IMR-90 (cell line): ENCODE data around the gene MATK. TPM values are rescaled to one million over a fixed set of nuclear protein-coding genes. Genes with fewer than 3 reads are reported as not detected.

Experiments used
- ATAC-seq: fragments of 200-7000 bp; cut with Tn5 transposase; 2 replicates; pipeline ENCODE4 v1.9.1; 2020; ENCODE audit warnings: low read depth, mild to moderate bottlenecking, moderate library complexity
- BruUV-seq: library from RNA; stranded (reverse); fragments of 400-500 nt; replicated peaks from 2 replicates; lab custom pipeline; 2021; lab: Mats Ljungman, UMichigan
- CTCF ChIA-PET: fragments of 300-600 bp; formaldehyde crosslinking; extraction: SDS; loops from one replicate; lab custom pipeline; 2021; ENCODE audit warnings: antibody characterized with exemption; lab: Yijun Ruan, JAX
- POLR2A ChIA-PET: fragments of 300-600 bp; sonication (Branson Sonifier 250); formaldehyde crosslinking; loops from one replicate; lab custom pipeline; 2022; ENCODE audit warnings: antibody characterized with exemption; ENCODE audit not compliant: unreplicated experiment; lab: Charles Lee
- DNase-seq: peaks from one replicate; pipeline ENCODE4 v3.0.0; 2013
- H2AFZ ChIP-seq: replicated peaks from 2 replicates; pipeline ENCODE3; 2013; ENCODE audit warnings: low read length, mild to moderate bottlenecking; ENCODE audit not compliant: poor library complexity
- H2AK5ac ChIP-seq: 2 replicates; pipeline ENCODE4 v1.6.1; 2013; ENCODE audit warnings: low read depth, low read length, inconsistent platforms
- H2AK9ac ChIP-seq: replicated peaks from 2 replicates; pipeline ENCODE3; 2013; ENCODE audit warnings: mild to moderate bottlenecking, low read depth, low read length, moderate library complexity; ENCODE audit not compliant: poor library complexity
- H2BK120ac ChIP-seq: 2 replicates; pipeline ENCODE4 v1.6.1; 2013; ENCODE audit warnings: low read depth, low read length, inconsistent platforms
- H2BK15ac ChIP-seq: 3 replicates; pipeline ENCODE4 v1.6.1; 2013; ENCODE audit warnings: low read depth, low read length, inconsistent platforms
- H2BK20ac ChIP-seq: 2 replicates; pipeline ENCODE4 v1.6.1; 2013; ENCODE audit warnings: low read depth, mild to moderate bottlenecking, inconsistent platforms, low read length, moderate library complexity
- H2BK5ac ChIP-seq: 2 replicates; pipeline ENCODE4 v1.6.1; 2013; ENCODE audit warnings: mild to moderate bottlenecking, low read depth, low read length, inconsistent platforms; ENCODE audit not compliant: poor library complexity, severe bottlenecking
- H3K14ac ChIP-seq: replicated peaks from 2 replicates; pipeline ENCODE4 v1.6.1; 2013; ENCODE audit warnings: low read depth, low read length, inconsistent platforms
- H3K18ac ChIP-seq: 2 replicates; pipeline ENCODE4 v1.6.1; 2013; ENCODE audit warnings: low read depth, low read length, control low read depth
- H3K23ac ChIP-seq: 2 replicates; pipeline ENCODE4 v1.6.1; 2013; ENCODE audit warnings: low read depth, low read length, inconsistent platforms
- H3K27ac ChIP-seq: 2 replicates; pipeline ENCODE4 v1.5.1; 2013; ENCODE audit warnings: mild to moderate bottlenecking, control low read depth, low read length; ENCODE audit not compliant: insufficient read depth
- H3K27me3 ChIP-seq: 2 replicates; pipeline ENCODE4 v1.6.1; 2013; ENCODE audit warnings: low read length; ENCODE audit not compliant: control insufficient read depth, insufficient read depth
- H3K36me3 ChIP-seq: 2 replicates; pipeline ENCODE4 v1.6.1; 2013; ENCODE audit warnings: low read length, mixed read lengths; ENCODE audit not compliant: control insufficient read depth, insufficient read depth
- H3K4ac ChIP-seq: 2 replicates; pipeline ENCODE4 v1.6.1; 2013; ENCODE audit warnings: low read depth, low read length, inconsistent platforms
- H3K4me1 ChIP-seq: 2 replicates; pipeline ENCODE4 v1.6.1; 2013; ENCODE audit warnings: low read length, mixed read lengths; ENCODE audit not compliant: control insufficient read depth, insufficient read depth
- H3K4me2 ChIP-seq: 2 replicates; pipeline ENCODE4 v1.6.1; 2013; ENCODE audit warnings: low read depth, mild to moderate bottlenecking, control low read depth, low read length, moderate library complexity
- H3K4me3 ChIP-seq: 2 replicates; pipeline ENCODE4 v1.5.1; 2013; ENCODE audit warnings: low read depth, mild to moderate bottlenecking, control low read depth, low read length, moderate library complexity; ENCODE audit not compliant: insufficient read depth
- H3K56ac ChIP-seq: 2 replicates; pipeline ENCODE4 v1.6.1; 2013; ENCODE audit warnings: low read length, inconsistent platforms; ENCODE audit not compliant: insufficient read depth; ENCODE audit errors: extremely low read depth
- H3K79me1 ChIP-seq, 2 experiments: 2 replicates each; pipeline ENCODE4 v1.6.1; 2013; ENCODE audit warnings: low read length in 2 of 2, inconsistent platforms in 1 of 2, low read depth in 1 of 2
- H3K9ac ChIP-seq: 2 replicates; pipeline ENCODE4 v1.6.1; 2013; ENCODE audit warnings: low read depth, low read length, control low read depth
- H3K9me1 ChIP-seq: 2 replicates; pipeline ENCODE4 v1.6.1; 2013; ENCODE audit warnings: low read length, inconsistent platforms; ENCODE audit not compliant: insufficient read depth
- H3K9me3 ChIP-seq: 2 replicates; pipeline ENCODE4 v1.6.1; 2013; ENCODE audit warnings: low read length; ENCODE audit not compliant: control insufficient read depth, insufficient read depth
- H4K20me1 ChIP-seq: 2 replicates; pipeline ENCODE4 v1.6.1; 2013; ENCODE audit warnings: low read length, inconsistent platforms; ENCODE audit not compliant: insufficient read depth
- H4K5ac ChIP-seq: 2 replicates; pipeline ENCODE4 v1.6.1; 2013; ENCODE audit warnings: mild to moderate bottlenecking, low read depth, low read length, control low read depth
- H4K8ac ChIP-seq, 2 experiments: 2 replicates each; pipeline ENCODE4 v1.6.1; 2013; ENCODE audit warnings: low read depth in 2 of 2, low read length in 2 of 2, control low read depth in 1 of 2, inconsistent platforms in 1 of 2
- H4K91ac ChIP-seq: 2 replicates; pipeline ENCODE4 v1.6.1; 2013; ENCODE audit warnings: low read depth, low read length, inconsistent platforms; ENCODE audit not compliant: insufficient read depth
- BHLHE40 ChIP-seq: fragments of 150-350 bp; IDR thresholded peaks from 2 replicates; pipeline ENCODE4 v1.6.1; 2016; ENCODE audit warnings: mild to moderate bottlenecking, low read depth, low read length
- CEBPB ChIP-seq: IDR thresholded peaks from 2 replicates; pipeline ENCODE4 v1.6.1; 2012; ENCODE audit warnings: low read depth, low read length, improper control_type of control experiment
- CHD1 ChIP-seq: IDR thresholded peaks from 2 replicates; pipeline ENCODE4 v1.6.1; 2012; ENCODE audit warnings: low read depth, low read length, improper control_type of control experiment
- FOS ChIP-seq: fragments of 150-350 bp; IDR thresholded peaks from 2 replicates; pipeline ENCODE4 v1.6.1; 2016; ENCODE audit warnings: low read depth, low read length
- MAFK ChIP-seq: IDR thresholded peaks from 2 replicates; pipeline ENCODE4 v1.6.1; 2012; ENCODE audit warnings: low read depth, low read length, improper control_type of control experiment
- MAZ ChIP-seq: IDR thresholded peaks from 2 replicates; pipeline ENCODE4 v1.6.1; 2012; ENCODE audit warnings: low read depth, mild to moderate bottlenecking, low read length, improper control_type of control experiment, moderate library complexity, borderline replicate concordance
- MXI1 ChIP-seq: IDR thresholded peaks from 2 replicates; pipeline ENCODE4 v1.6.1; 2012; ENCODE audit warnings: low read depth, mild to moderate bottlenecking, low read length, moderate library complexity, borderline replicate concordance
- NFE2L2 ChIP-seq: fragments of 150-350 bp; IDR thresholded peaks from 2 replicates; pipeline ENCODE4 v1.6.1; 2016; ENCODE audit warnings: low read depth, mild to moderate bottlenecking, low read length
- POLR2A ChIP-seq: IDR thresholded peaks from 2 replicates; pipeline ENCODE4 v1.6.1; 2012; ENCODE audit warnings: mild to moderate bottlenecking, low read depth, low read length
- RAD21 ChIP-seq: IDR thresholded peaks from 2 replicates; pipeline ENCODE4 v1.6.1; 2012; ENCODE audit warnings: low read length, improper control_type of control experiment
- RFX5 ChIP-seq: IDR thresholded peaks from 2 replicates; pipeline ENCODE4 v1.8.0; 2012; ENCODE audit warnings: low read depth, mild to moderate bottlenecking, low read length, moderate library complexity
- SMC3 ChIP-seq: fragments of 150-350 bp; IDR thresholded peaks from 2 replicates; pipeline ENCODE4 v1.6.1; 2016; ENCODE audit warnings: low read depth, mild to moderate bottlenecking, antibody characterized with exemption, low read length, moderate library complexity
- WGBS, 2 experiments: methylation state at CpG; one replicate each; pipeline versions ENCODE4 v1.1.5 to v1.1.7; 2013; ENCODE audit warnings: missing lambda C conversion rate in 2 of 2; ENCODE audit not compliant: insufficient read length in 1 of 2; ENCODE audit errors: extremely low coverage in 2 of 2; 5-methylcytosine and 5-hydroxymethylcytosine counted together
- dilution Hi-C: fragments of 300-500 bp; cut with HindIII; formaldehyde crosslinking; loops from one replicate; pipeline ENCODE4 v1.14.3; 2018; ENCODE audit warnings: low sequenced_read_pairs; ENCODE audit not compliant: unreplicated experiment
- in situ Hi-C: fragments of 300-500 bp; cut with MboI; formaldehyde crosslinking; loops from 3 replicates; pipeline ENCODE4 v1.14.3; 2019; ENCODE audit warnings: low sequenced_read_pairs, inconsistent platforms, mixed read lengths
- intact Hi-C: fragments of 100-400 bp; cut with micrococcal nuclease; formaldehyde crosslinking; loops from 2 replicates; pipeline ENCODE4 v1.10.0; 2022
- polyA plus RNA-seq, 3 experiments: library from polyadenylated mRNA; depleted of rRNA; stranded (reverse); fragments of >200 nt; gene quantifications; 2 replicates each; pipeline ENCODE4 v1.2.3, GENCODE V29; 2012; ENCODE audit warnings: low replicate concordance in 1 of 3
- total RNA-seq: library from RNA; depleted of rRNA; stranded (reverse); fragments of >200 nt; gene quantifications from 2 replicates; pipeline ENCODE4 v1.2.3, GENCODE V29; 2012
- TF ChIP-seq, protein P1 (sequence below): fragments of 150-350 bp; IDR thresholded peaks from 2 replicates; pipeline ENCODE4 v1.6.1; 2016; ENCODE audit warnings: low read depth, mild to moderate bottlenecking, low read length, moderate library complexity, borderline replicate concordance
- TF ChIP-seq, protein P2 (sequence below): fragments of 150-350 bp; IDR thresholded peaks from 2 replicates; pipeline ENCODE4 v1.6.1; 2017; ENCODE audit warnings: mild to moderate bottlenecking, antibody characterized with exemption, low read length, low read depth

Gene MATK
- total and polyA plus RNA-seq, 2 of the 4 experiments (the other 2 are of a cell fraction): not detected

- no peak for TF ChIP-seq NFE2L2
- TF ChIP-seq FOS: no peak
- TF ChIP-seq MXI1: no peak
Observed at GRCh38 chr19:3785938-3786824, at the start of gene MATK (continued).

DNA sequence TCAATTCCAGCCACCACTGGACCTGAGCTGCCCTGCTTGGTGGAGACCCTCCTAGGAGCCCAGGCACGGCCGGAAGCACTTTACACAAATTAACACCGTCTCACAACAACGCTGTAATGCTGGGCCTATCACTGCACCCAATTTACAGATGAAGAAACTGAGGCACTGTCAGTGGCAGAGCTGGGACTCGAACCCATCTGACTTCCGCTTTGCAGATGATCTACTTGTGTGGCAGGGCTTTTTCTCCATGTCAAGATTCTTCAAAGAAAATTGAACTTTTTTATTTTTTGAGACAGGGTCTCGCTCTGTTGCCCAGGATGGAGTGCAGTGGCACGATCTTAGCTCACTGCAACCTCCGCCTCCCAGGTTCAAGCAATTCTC is 48.9 kb upstream of the MATK start:
- no peak for DNase-seq
- H4K91ac ChIP-seq: no peak overlapping the region
- ChIA-PET CTCF (no interaction called here), POLR2A (no interaction called here)
- H3K23ac ChIP-seq: no peak overlapping the region
- 85% methylated on average over 6 of the region's 9 CpGs; no CpG with 5 or more reads in 1 of the 2 experiments for WGBS, 2 experiments
- no peak overlapping the region for H3K4me2 ChIP-seq
- H3K27ac ChIP-seq: no peak overlapping the region
- no peaks in the 10 kb centered on the region for H3K79me1 ChIP-seq
- H3K4me3 ChIP-seq: no peak overlapping the region
- H3K36me3 ChIP-seq: no peaks in the 10 kb centered on the region
- no peak overlapping the region for H2BK5ac ChIP-seq
- H2BK20ac ChIP-seq: no peak overlapping the region
- no peak for ATAC-seq
- H3K56ac ChIP-seq: no peak overlapping the region
- no peak overlapping the region for H3K4ac ChIP-seq
- H2BK15ac ChIP-seq: no peak overlapping the region
- intact Hi-C loops (no loop called here), in situ Hi-C loops (no loop called here), dilution Hi-C loops (no loop called here)
- H3K9ac ChIP-seq: no peak overlapping the region
- no peak overlapping the region for H2AFZ ChIP-seq
- no peak overlapping the region for H3K14ac ChIP-seq
- H3K9me1 ChIP-seq: no peaks in the 10 kb centered on the region
- H4K20me1 ChIP-seq: no peaks in the 10 kb centered on the region; the same call in 1 of the 2 replicates
- no TSS peak for BruUV-seq
- H3K27me3 ChIP-seq: peaks cover 24% of the 10 kb centered on the region
- no peak overlapping the region for H4K8ac ChIP-seq
- no peaks in the 10 kb centered on the region for H3K4me1 ChIP-seq
- H3K9me3 ChIP-seq: peaks cover 10% of the 10 kb centered on the region
- no peak overlapping the region for H4K5ac ChIP-seq
- no peak overlapping the region for H2BK120ac ChIP-seq
- no peak overlapping the region for H3K18ac ChIP-seq
- H2AK5ac ChIP-seq: no peak overlapping the region
- no peak overlapping the region for H2AK9ac ChIP-seq
- TF ChIP-seq RAD21 (no peak), CHD1 (no peak), NFE2L2 (no peak), BHLHE40 (no peak), FOS (no peak), MXI1 (no peak), SMC3 (no peak), MAZ (no peak), RFX5 (no peak), CEBPB (no peak), POLR2A (no peak), MAFK (no peak)
- TF ChIP-seq, protein P1, sequence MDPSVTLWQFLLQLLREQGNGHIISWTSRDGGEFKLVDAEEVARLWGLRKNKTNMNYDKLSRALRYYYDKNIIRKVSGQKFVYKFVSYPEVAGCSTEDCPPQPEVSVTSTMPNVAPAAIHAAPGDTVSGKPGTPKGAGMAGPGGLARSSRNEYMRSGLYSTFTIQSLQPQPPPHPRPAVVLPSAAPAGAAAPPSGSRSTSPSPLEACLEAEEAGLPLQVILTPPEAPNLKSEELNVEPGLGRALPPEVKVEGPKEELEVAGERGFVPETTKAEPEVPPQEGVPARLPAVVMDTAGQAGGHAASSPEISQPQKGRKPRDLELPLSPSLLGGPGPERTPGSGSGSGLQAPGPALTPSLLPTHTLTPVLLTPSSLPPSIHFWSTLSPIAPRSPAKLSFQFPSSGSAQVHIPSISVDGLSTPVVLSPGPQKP: no peak
- TF ChIP-seq, protein P2, sequence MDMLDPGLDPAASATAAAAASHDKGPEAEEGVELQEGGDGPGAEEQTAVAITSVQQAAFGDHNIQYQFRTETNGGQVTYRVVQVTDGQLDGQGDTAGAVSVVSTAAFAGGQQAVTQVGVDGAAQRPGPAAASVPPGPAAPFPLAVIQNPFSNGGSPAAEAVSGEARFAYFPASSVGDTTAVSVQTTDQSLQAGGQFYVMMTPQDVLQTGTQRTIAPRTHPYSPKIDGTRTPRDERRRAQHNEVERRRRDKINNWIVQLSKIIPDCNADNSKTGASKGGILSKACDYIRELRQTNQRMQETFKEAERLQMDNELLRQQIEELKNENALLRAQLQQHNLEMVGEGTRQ: no peak
